CD4-positive, alpha-beta T cell treated with Interleukin-17A for 1 hour (primary cell): Measurements from ENCODE around the gene TJP2.

Source experiments
- DNase-seq: peaks from one replicate; pipeline ENCODE4 v3.0.0-alpha.2; 2020

TJP2 gene

GRCh38 chr9:69173891-69174615 is at the start of gene TJP2:
TJP2 (plus strand) TSS chr9:69174277; CDS start chr9:69174373, 96 bp downstream.
- peak; percentile 35 for DNase-seq

- no peak for DNase-seq
Measured at GRCh38 chr9:69130456-69131441, 43.3 kb upstream of the TJP2 start.

GRCh38 chr9:69131682-69132081 is 42.4 kb upstream of the TJP2 start:
- no peak for DNase-seq

DNA sequence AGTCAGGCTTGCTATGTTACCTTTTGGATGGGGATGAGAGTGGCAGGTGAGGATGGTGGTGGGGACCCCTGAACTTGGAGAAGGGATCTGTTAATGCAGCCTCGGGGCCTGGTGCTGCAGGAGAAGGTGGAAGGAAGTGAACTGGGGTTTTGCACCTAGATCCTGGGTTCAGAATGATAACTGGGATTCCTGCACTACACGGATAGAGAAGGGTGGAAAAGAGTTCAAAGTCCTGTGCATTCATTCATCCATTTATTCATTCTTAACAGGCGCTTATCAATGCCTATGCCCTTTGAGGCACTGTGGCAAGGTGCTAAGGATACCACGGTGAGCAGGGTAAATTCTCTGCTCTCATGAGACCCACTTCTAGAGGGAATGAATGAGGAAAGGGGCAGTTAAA is 41.7 kb upstream of the TJP2 start:
- DNase-seq = no peak

DNA sequence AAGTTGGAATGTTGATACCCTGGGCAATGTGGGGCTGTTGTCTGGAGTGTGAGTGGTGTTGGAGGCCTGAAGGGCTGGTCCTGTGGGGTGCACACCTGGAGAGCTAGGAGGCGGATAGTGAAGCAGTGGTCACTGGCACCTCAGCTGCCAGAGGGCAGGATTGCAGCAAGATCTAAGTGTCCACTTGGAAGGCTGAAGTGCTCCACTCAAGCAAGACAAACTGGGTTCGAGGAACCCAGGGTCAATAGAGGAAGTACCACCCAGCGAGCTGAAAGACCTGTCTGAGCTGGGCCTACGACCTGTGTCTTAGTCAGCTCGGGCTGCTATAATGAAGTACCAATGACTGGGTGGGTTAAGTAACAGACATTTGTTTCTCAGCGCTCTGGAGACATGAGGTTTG is 39.7 kb upstream of the TJP2 start:
- no peak for DNase-seq

DNA sequence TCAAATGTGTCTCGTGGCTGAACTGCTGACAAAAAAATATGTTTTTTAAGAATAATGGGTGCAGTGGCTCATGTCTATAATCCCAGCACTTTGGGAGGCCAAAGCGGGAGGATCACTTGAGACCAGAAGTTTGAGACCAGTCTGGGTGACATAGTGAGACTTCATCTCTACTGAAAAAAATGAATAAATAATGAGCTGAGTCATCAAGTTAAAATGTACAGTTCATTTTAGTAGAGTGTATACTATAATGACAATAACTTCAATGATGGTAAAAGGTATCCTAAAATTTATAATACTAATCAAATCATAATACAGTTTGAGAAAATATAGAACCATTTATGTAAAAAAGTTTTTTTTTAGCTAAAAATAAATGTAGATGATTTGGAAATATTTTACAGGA is 37.9 kb upstream of the TJP2 start:
- no peak for DNase-seq

DNA sequence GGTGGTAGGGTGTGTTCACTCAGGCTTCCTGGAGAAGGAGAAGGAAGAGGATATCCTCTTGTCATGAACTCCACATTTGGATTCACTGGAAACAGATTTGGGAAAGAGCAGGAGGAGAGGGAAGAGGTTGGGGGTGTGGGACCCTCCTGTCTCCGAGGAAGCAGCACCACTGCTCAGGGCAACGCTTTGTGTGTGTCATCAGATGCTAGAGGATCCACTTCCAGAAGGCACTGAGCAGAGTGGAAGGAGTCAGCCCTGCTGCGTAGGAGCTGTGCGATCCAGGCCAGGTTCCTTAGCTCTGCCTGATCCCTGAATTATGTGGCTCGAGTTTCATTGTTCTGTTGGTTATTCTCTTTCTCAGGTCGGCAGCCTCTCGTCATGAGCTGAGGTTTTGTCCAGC is 37.3 kb upstream of the TJP2 start:
- DNase-seq = no peak

DNA sequence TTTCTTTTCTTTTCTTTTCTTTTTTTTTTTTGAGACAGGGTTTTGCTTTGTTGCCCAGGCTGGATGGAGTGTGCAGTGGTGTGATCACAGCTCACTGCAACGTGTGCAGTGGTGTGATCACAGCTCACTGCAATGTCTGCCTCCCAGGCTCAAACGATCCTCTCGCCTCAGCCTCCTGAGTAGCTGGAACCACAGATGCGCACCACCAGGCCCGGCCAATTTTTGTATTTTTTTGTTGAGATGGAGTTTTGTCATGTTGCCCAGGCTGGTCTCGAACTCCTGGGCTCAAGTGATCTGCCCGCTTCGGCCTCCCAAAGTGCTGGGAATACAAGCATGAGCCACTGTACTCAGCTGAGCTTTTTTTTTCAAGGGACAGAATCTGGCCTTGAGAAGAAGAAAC is 36.8 kb upstream of the TJP2 start:
- DNase-seq = no peak

DNA sequence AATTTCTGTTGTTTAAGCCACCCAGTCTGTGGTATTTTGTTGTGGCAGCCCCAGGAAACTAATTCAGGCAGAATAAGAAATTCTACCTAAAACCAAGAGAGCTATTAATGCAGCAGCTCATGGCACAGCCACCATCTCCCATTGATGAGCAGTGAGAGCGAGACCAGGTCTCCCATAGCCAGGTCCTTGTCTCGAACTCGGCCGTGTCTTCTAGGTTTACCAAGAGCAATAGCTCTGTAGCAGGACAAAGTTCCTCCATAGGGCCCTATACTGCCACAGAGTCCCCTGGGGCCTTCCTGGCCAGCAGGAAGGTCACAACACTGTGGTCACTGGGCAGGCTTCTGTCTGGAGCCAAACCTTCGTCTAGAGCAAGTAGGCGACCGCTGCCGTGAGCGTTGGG is 34.5 kb upstream of the TJP2 start:
- DNase-seq = no peak

- no peak for DNase-seq
Measured at GRCh38 chr9:69140123-69140735, 33.8 kb upstream of the TJP2 start.

DNA sequence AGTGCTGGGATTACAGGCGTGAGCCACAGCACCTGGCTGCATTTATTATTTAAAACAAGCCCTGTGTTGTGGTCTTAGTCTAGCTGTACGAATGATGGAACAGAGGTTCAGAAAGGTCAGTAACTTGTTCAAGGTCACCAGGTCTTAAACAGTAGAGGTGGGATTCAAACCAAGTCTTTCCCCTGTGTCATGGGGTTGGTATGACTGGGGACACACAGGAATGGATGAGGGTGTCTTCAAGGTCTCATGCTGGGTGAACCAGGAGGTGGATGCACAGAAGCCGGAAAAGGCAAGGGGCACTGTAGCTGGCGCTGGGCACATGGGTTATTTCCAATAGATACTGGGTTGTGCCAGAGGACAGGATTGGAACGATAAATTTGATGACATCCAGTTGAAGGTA is 32.2 kb upstream of the TJP2 start:
- DNase-seq = no peak

DNA sequence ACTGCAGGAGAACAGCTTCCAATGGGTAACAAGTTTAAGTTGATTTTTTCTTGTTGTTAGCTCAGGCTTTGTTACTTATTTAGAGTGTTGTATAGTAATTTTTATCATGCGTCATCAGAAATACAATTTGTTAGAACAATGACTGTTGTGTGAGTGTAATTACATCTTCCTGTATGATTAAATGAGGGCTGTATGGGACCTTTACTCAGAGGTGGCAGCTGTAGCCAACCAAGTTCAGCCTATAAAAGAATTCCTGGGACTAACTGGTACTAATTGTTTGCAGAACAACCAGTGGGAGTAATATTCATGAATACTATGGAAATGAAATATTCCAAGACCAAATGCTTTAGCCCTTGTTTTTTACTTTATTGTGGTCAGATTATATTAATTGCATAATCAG is 30.8 kb upstream of the TJP2 start:
- DNase-seq = no peak

- DNase-seq = no peak
Measured at GRCh38 chr9:69145144-69145715, 28.8 kb upstream of the TJP2 start.

DNA sequence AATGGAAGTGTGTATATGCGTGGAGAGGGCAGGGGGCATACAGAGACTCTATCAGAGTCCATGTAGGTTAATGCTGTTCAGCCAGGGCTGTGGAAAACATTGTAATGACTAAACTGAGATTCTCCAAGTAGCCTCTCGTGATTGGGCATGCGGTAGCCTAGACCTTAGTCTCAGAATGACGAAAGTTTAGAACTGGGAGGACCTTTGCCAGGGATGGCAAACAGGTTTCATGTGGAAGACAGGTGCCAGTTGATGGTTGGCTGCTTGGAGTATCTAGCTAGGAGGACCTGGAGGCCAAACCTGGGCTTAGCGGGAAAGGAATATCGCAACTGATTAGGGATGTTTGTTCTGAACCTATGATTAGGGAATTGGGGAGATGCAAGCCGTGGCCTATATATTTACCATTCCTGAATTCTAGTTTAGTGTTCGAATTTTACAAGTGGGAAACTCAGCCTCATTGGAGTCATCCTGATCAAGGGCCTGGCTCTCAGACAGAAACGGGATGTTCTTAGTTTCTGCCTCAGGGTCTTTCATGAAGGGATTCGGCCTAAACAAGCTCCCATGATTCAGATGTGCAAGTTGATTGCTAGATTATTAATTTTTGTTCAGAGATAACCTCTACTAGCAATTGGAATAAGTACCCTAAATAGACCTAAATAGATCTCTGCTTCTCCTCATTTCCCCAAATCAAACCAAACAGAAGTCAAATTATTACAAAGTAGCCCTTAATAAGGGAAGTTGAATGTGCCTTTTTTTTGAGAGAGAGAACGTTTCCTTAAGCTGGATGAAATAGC is 26.8 kb upstream of the TJP2 start:
- no peak for DNase-seq

DNA sequence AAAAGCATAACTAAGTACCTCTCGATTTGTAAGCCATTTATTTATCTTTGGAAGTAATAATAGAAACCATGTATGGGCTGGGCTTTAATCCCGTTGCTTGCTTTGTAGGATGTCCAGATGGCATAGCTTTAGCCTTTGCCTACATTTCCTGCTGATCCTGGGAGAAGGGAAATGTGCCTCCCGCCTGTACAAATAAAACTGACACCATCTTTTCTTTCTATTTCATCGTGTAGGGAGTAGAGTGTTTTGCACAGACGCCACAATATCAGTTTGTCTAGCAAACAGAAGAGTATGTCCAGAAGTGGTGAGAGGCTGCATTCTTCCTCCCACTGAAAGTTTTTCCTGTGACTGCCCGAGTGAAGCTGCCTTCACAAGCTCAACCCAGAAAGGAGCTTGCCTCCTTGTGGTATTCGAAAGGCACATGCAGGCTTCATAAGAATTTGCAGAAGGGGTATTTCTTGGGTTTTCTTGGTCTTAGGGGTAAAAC is 24.7 kb upstream of the TJP2 start:
- no peak for DNase-seq

- DNase-seq = no peak
Measured at GRCh38 chr9:69151506-69151905, 22.6 kb upstream of the TJP2 start.

DNA sequence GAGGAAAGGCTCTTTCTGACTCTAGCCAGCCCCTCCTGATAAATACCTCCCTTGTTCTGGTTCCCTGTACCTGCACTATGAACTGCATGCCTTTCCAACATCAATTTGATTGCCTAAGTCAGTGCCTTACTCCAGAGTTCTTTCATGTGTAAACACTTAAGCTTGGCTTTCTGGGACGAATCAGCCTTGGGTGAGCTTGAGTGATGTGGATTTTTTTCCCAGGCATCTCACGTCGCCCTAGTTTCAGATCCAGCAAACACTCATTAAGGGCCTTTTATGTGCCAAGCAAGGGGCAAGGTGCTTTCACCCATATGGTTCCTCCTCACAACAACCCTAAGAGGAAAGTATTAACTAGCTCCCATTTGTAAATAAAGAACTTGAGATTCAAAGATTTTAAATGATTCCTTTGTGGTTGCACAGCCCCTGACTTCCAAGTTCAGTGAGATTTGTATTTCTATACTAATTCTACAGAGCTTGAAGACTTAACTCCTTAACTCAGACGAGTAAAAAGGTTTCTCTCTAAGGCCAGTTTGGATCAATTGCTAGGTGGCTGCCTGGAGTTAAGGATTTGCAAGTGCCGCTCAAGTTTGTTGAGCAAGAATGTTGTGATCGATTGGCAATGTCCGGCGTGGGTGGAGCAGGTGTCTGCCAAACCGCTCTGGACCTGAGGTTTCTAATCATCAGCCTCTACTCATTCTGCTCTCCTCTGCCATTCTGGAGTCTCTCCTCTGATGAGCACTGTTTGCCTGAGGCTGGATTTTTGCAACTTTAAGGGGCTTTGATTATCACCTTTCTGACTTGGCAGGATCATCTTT is 20.2 kb upstream of the TJP2 start:
- DNase-seq = no peak

GRCh38 chr9:69155341-69156030 is 18.6 kb upstream of the TJP2 start:
- no peak for DNase-seq

GRCh38 chr9:69157751-69158466 is 16.2 kb upstream of the TJP2 start:
- DNase-seq = no peak

GRCh38 chr9:69158471-69158870 is 15.6 kb upstream of the TJP2 start:
- no peak for DNase-seq
